Calu3 (cell line): ENCODE data around the gene RAPGEF1. TPM values are rescaled to one million over a fixed set of nuclear protein-coding genes. Genes with fewer than 3 reads are reported as not detected.
A peak's percentile ranks its signal among the peaks of the same experiment; 100 is the strongest.

Source experiments
- BruUV-seq: library from RNA; stranded (reverse); fragments of 400-500 nt; replicated peaks from 2 replicates; lab custom pipeline; 2021; lab: Mats Ljungman, UMichigan
- CTCF ChIA-PET: fragments of 300-600 bp; sonication (Branson Sonifier 250); formaldehyde crosslinking; loops from one replicate; lab custom pipeline; 2022; ENCODE audit warnings: antibody characterized with exemption; lab: Charles Lee
- DNase-seq: peaks from one replicate; pipeline ENCODE4 v3.0.0; 2022
- H3K27ac Mint-ChIP-seq: one replicate; pipeline ENCODE4 v1.8.0; 2022; ENCODE audit warnings: mixed read lengths; ENCODE audit not compliant: unreplicated experiment
- H3K27me3 Mint-ChIP-seq: one replicate; pipeline ENCODE4 v1.8.0; 2022; ENCODE audit warnings: mixed read lengths; ENCODE audit not compliant: unreplicated experiment
- H3K36me3 Mint-ChIP-seq: one replicate; pipeline ENCODE4 v1.8.0; 2022; ENCODE audit warnings: mild to moderate bottlenecking, moderate library complexity, mixed read lengths; ENCODE audit not compliant: insufficient read depth, unreplicated experiment
- H3K4me1 Mint-ChIP-seq: one replicate; pipeline ENCODE4 v1.8.0; 2022; ENCODE audit warnings: mild to moderate bottlenecking, low read depth, mixed read lengths; ENCODE audit not compliant: unreplicated experiment
- H3K4me3 Mint-ChIP-seq: one replicate; pipeline ENCODE4 v1.8.0; 2022; ENCODE audit warnings: mild to moderate bottlenecking, low read depth, moderate library complexity, mixed read lengths; ENCODE audit not compliant: unreplicated experiment
- H3K9me3 Mint-ChIP-seq: one replicate; pipeline ENCODE4 v1.8.0; 2022; ENCODE audit warnings: low read depth, mixed read lengths; ENCODE audit not compliant: unreplicated experiment
- intact Hi-C: fragments of 100-400 bp; cut with micrococcal nuclease; formaldehyde crosslinking; loops from one replicate; pipeline ENCODE4 v1.10.0; 2022; ENCODE audit not compliant: unreplicated experiment
- total RNA-seq: library from RNA; stranded (reverse); gene quantifications from 2 replicates; pipeline ENCODE4 v1.2.3, GENCODE V29; 2022
- TF ChIP-seq, protein P1 (sequence below): fragments of 200-600 bp; IDR thresholded peaks from one replicate; pipeline ENCODE4 v1.8.0; 2022; ENCODE audit warnings: antibody characterized with exemption; ENCODE audit not compliant: unreplicated experiment

RAPGEF1 gene
- total RNA-seq, 1 experiment from 2014 or later: 32.5 TPM

DNA sequence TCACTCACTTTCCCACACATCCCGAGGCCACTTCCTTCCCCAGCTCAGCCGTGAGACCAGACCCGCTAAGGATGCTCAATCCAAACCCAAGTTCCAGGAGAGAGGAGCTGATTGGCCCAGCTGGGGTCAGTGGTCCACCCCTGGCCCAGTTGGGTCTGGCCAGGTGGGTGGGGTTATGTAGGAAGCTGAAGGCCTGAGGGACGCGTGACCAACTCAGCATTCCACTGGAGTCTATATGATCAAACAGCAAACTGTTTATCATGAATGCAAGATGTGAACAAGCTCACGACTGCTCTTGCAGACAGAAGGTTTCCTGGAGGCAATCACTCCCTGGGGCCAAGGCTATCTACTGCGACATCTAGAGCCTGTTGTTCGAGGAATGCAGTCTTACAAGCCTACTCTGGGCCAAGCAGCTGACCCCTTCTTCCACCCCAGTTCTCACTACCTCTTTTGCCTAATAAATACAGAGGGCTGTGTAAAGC, 4.9 kb upstream of the RAPGEF1 start:
- DNase-seq: peak; percentile 6
- Mint-ChIP-seq H3K4me3 (no peak overlapping the region), H3K27me3 (peaks cover 2% of the 10 kb centered on the region), H3K36me3 (peaks cover 6% of the 10 kb centered on the region), H3K4me1 (peaks cover 17% of the 10 kb centered on the region), H3K9me3 (no peaks in the 10 kb centered on the region), H3K27ac (no peak overlapping the region)
- CTCF ChIA-PET: interaction anchor here (0.6 to 0.8 kb wide), 2 partner anchors 11 to 139 kb away, joined by 3 read pairs; no protein-coding TSS in a partner anchor
- no TSS peak for BruUV-seq
- TF ChIP-seq, protein P1, sequence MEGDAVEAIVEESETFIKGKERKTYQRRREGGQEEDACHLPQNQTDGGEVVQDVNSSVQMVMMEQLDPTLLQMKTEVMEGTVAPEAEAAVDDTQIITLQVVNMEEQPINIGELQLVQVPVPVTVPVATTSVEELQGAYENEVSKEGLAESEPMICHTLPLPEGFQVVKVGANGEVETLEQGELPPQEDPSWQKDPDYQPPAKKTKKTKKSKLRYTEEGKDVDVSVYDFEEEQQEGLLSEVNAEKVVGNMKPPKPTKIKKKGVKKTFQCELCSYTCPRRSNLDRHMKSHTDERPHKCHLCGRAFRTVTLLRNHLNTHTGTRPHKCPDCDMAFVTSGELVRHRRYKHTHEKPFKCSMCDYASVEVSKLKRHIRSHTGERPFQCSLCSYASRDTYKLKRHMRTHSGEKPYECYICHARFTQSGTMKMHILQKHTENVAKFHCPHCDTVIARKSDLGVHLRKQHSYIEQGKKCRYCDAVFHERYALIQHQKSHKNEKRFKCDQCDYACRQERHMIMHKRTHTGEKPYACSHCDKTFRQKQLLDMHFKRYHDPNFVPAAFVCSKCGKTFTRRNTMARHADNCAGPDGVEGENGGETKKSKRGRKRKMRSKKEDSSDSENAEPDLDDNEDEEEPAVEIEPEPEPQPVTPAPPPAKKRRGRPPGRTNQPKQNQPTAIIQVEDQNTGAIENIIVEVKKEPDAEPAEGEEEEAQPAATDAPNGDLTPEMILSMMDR: no peak
- intact Hi-C loops: loop anchor here (10.0 kb wide), 1 partner anchor 390 kb away; no protein-coding TSS in a partner anchor

GRCh38 chr9:131744171-131744719, 4.4 kb upstream of the RAPGEF1 start:
- Mint-ChIP-seq H3K27ac (no peak overlapping the region), H3K4me3 (no peak overlapping the region), H3K9me3 (no peaks in the 10 kb centered on the region), H3K27me3 (no peaks in the 10 kb centered on the region), H3K36me3 (peaks cover 8% of the 10 kb centered on the region), H3K4me1 (peaks cover 17% of the 10 kb centered on the region)
- DNase-seq: peak; percentile 37
- BruUV-seq: no TSS peak
- intact Hi-C loops: loop anchor here (10.0 kb wide), 1 partner anchor 389 kb away; no protein-coding TSS in a partner anchor
- TF ChIP-seq, protein P1: no peak
- CTCF ChIA-PET: interaction anchor here (0.6 to 2.0 kb wide), 2 partner anchors 138 to 153 kb away, joined by 3 to 6 read pairs; no protein-coding TSS in a partner anchor

- TF ChIP-seq, protein P1: no peak
- no peaks in the 10 kb centered on the region for H3K27me3 Mint-ChIP-seq
- BruUV-seq: no TSS peak
- no peak overlapping the region for H3K4me3 Mint-ChIP-seq
- H3K27ac Mint-ChIP-seq: no peak overlapping the region
- peaks cover 15% of the 10 kb centered on the region for H3K36me3 Mint-ChIP-seq
- no peaks in the 10 kb centered on the region for H3K9me3 Mint-ChIP-seq
- no peak for DNase-seq
- peaks cover 17% of the 10 kb centered on the region for H3K4me1 Mint-ChIP-seq
- CTCF ChIA-PET: interaction anchor here (0.6 to 2.0 kb wide), 2 partner anchors 152 to 1634 kb away, joined by 6 read pairs; no protein-coding TSS in a partner anchor
- intact Hi-C loops: loop anchor here (10.0 kb wide), 1 partner anchor 389 kb away; no protein-coding TSS in a partner anchor
Measured at GRCh38 chr9:131743501-131743900, 3.6 kb upstream of the RAPGEF1 start.

DNA sequence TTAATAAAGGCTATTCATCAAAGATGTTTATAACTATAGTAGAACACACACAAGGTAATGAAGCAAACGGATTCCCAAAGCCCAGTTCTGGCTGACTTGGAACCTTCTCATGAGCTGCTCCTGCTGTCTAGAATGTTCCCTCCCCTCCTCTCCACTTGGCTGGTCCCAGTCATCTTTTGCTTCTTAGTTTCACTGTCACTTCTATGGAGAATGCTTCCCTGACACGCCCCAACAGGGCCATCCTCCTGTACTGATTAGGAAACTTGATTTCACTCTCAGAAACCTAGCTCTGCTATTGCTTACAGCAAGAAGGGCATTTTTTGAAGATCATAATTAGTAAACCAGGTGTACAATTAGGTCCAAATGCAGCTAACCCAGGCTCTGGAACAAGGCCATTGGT, 3.2 kb upstream of the RAPGEF1 start:
- no TSS peak for BruUV-seq
- Mint-ChIP-seq H3K9me3 (no peaks in the 10 kb centered on the region), H3K4me1 (peaks cover 17% of the 10 kb centered on the region), H3K4me3 (no peak overlapping the region), H3K27ac (no peak overlapping the region), H3K27me3 (no peaks in the 10 kb centered on the region), H3K36me3 (peaks cover 16% of the 10 kb centered on the region)
- no peak for DNase-seq
- intact Hi-C loops: loop anchor here (10.0 kb wide), 1 partner anchor 388 kb away; no protein-coding TSS in a partner anchor
- CTCF ChIA-PET: interaction anchor here (0.6 to 2.0 kb wide), 2 partner anchors 152 to 1634 kb away, joined by 6 read pairs; no protein-coding TSS in a partner anchor
- TF ChIP-seq, protein P1: no peak
